Upper lobe of left lung (tissue), 4 donors: ENCODE results near the gene SIL1.

Experiments used
- EP300 ChIP-seq, 4 donors: sonication (generic); formaldehyde crosslinking; IDR thresholded peaks; one replicate each; pipeline ENCODE4 v1.5.1; 2017; ENCODE audit warnings: antibody characterized with exemption in 4 of 4, control low read depth in 2 of 4
- POLR2AphosphoS5 ChIP-seq, 2 donors: sonication (generic); formaldehyde crosslinking; IDR thresholded peaks; one replicate each; pipeline ENCODE4 v1.5.1; 2017; ENCODE audit warnings: antibody characterized with exemption in 2 of 2
- TF ChIP-seq, protein P1 (sequence below), 6 experiments: fragments of 450-650 bp in 4 of 6; fragments of 200-600 bp in 2 of 6; sonication (generic) in 2 of 6; IDR thresholded peaks; one replicate each; pipeline ENCODE4 v1.5.1; 2016 to 2019; ENCODE audit warnings: antibody characterized with exemption in 6 of 6

DNA sequence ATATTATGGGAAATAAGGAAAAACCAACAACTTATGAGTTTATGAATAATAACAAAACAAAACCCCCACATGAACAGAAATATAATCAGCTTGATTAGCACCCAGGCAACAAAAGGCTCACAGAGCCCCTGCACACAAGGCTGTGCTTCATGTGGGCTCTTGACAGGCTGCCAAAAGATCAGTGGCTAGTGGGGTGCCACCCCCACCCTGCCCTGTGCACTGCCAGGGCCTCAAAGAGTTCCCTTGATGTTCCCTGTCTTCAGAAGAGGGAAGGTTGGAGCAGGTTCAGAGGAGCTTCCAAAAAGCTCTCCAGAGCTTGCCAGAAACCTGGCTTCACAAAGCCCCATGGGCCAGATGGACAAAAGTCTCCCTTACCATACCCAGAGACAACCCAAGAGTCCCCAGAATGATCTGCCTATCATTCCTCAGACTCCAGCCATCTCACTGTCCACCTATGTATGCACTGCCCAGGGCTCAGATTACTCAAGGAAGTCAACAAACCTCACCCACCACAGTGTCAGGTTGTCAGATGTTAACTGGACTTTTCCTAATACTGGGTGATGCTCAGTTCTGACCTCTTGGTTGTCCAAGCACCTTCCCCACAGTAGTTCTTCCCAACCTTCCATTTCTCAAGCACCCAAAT is 87.5 kb downstream of the SIL1 start:
- TF ChIP-seq, protein P1, sequence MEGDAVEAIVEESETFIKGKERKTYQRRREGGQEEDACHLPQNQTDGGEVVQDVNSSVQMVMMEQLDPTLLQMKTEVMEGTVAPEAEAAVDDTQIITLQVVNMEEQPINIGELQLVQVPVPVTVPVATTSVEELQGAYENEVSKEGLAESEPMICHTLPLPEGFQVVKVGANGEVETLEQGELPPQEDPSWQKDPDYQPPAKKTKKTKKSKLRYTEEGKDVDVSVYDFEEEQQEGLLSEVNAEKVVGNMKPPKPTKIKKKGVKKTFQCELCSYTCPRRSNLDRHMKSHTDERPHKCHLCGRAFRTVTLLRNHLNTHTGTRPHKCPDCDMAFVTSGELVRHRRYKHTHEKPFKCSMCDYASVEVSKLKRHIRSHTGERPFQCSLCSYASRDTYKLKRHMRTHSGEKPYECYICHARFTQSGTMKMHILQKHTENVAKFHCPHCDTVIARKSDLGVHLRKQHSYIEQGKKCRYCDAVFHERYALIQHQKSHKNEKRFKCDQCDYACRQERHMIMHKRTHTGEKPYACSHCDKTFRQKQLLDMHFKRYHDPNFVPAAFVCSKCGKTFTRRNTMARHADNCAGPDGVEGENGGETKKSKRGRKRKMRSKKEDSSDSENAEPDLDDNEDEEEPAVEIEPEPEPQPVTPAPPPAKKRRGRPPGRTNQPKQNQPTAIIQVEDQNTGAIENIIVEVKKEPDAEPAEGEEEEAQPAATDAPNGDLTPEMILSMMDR (IDR thresholded peaks at IDR 0.05): no peak
- no peak for TF ChIP-seq EP300 (IDR thresholded peaks at IDR 0.05)
- TF ChIP-seq POLR2AphosphoS5 (IDR thresholded peaks at IDR 0.05): no peak
